Stimulated activated memory B cell treated with anti-CD40 and anti-IgM and Interleukin-4, amounts not matched to agents 10 μg/mL and 1 μg/mL and 100 μg/mL, for 72 hours (primary cell): ENCODE measurements around the gene SEMA3D.
A peak's percentile ranks its signal among the peaks of the same experiment; 100 is the strongest.

Source experiments
- ATAC-seq: fragments of 150-1000 bp; cut with Tn5 transposase; 2 replicates; pipeline ENCODE4 v1.10.0; 2021
- H3K27ac Mint-ChIP-seq: one replicate; pipeline ENCODE4 v1.8.0; 2022; ENCODE audit warnings: mild to moderate bottlenecking, mixed read lengths
- H3K27me3 Mint-ChIP-seq: one replicate; pipeline ENCODE4 v1.8.0; 2022; ENCODE audit warnings: mixed read lengths
- H3K36me3 Mint-ChIP-seq: one replicate; pipeline ENCODE4 v1.8.0; 2022; ENCODE audit warnings: mixed read lengths
- H3K4me1 Mint-ChIP-seq: one replicate; pipeline ENCODE4 v1.8.0; 2022; ENCODE audit warnings: mixed read lengths
- H3K4me3 Mint-ChIP-seq: one replicate; pipeline ENCODE4 v1.8.0; 2022; ENCODE audit warnings: mild to moderate bottlenecking, moderate library complexity, mixed read lengths
- H3K9me3 Mint-ChIP-seq: one replicate; pipeline ENCODE4 v1.8.0; 2022; ENCODE audit warnings: mixed read lengths

The SEMA3D gene

GRCh38 chr7:85186521-85187241 lies at the start of gene SEMA3D:
SEMA3D (minus strand) TSS chr7:85187056; CDS start chr7:85121891, 65,165 bp downstream.
- H3K27ac Mint-ChIP-seq = peak within 1 kb of the TSS; percentile 82
- peak within 1 kb of the TSS; percentile 83 for H3K4me3 Mint-ChIP-seq
- peaks cover 27% of the 10 kb centered on the region for H3K27me3 Mint-ChIP-seq
- peak; percentile 92 for ATAC-seq
- H3K9me3 Mint-ChIP-seq = no peaks in the 10 kb centered on the region
- H3K4me1 Mint-ChIP-seq = peaks cover 31% of the 10 kb centered on the region
- H3K36me3 Mint-ChIP-seq = no peaks in the 10 kb centered on the region

GRCh38 chr7:85234730-85235129 lies 47.9 kb upstream of the SEMA3D start:
- Mint-ChIP-seq H3K4me1 (peaks cover 14% of the 10 kb centered on the region), H3K36me3 (peaks cover 5% of the 10 kb centered on the region)

GRCh38 chr7:85232068-85232467 lies 45.2 kb upstream of the SEMA3D start:
- no peak for ATAC-seq
- H3K27me3 Mint-ChIP-seq = no peaks in the 10 kb centered on the region
- peaks cover 18% of the 10 kb centered on the region for H3K4me1 Mint-ChIP-seq
- no peak overlapping the region for H3K27ac Mint-ChIP-seq
- H3K9me3 Mint-ChIP-seq = peaks cover 9% of the 10 kb centered on the region
- H3K4me3 Mint-ChIP-seq = no peak overlapping the region
- H3K36me3 Mint-ChIP-seq = peaks cover 5% of the 10 kb centered on the region

More at GRCh38 chr7:85234730-85235129, 47.9 kb upstream of the SEMA3D start:
- H3K9me3 Mint-ChIP-seq = peaks cover 11% of the 10 kb centered on the region
- H3K27me3 Mint-ChIP-seq = no peaks in the 10 kb centered on the region
- no peak overlapping the region for H3K27ac Mint-ChIP-seq
- no peak overlapping the region for H3K4me3 Mint-ChIP-seq
- ATAC-seq = no peak

GRCh38 chr7:85230623-85231022 lies 43.8 kb upstream of the SEMA3D start:
- peaks cover 18% of the 10 kb centered on the region for H3K4me1 Mint-ChIP-seq
- ATAC-seq = no peak
- H3K9me3 Mint-ChIP-seq = peaks cover 9% of the 10 kb centered on the region
- H3K27ac Mint-ChIP-seq = peak overlapping the region; percentile 2
- H3K36me3 Mint-ChIP-seq = peaks cover 5% of the 10 kb centered on the region
- no peaks in the 10 kb centered on the region for H3K27me3 Mint-ChIP-seq
- H3K4me3 Mint-ChIP-seq = peak overlapping the region; percentile 13

- Mint-ChIP-seq H3K36me3 (peaks cover 5% of the 10 kb centered on the region), H3K4me3 (no peak overlapping the region), H3K9me3 (peaks cover 9% of the 10 kb centered on the region), H3K4me1 (peaks cover 18% of the 10 kb centered on the region), H3K27ac (no peak overlapping the region), H3K27me3 (no peaks in the 10 kb centered on the region)
- ATAC-seq = no peak
Measured at GRCh38 chr7:85229544-85229943, 42.7 kb upstream of the SEMA3D start.

GRCh38 chr7:85226361-85227085 lies 39.7 kb upstream of the SEMA3D start:
- Mint-ChIP-seq H3K9me3 (peaks cover 6% of the 10 kb centered on the region), H3K27ac (no peak overlapping the region), H3K27me3 (no peaks in the 10 kb centered on the region), H3K36me3 (no peaks in the 10 kb centered on the region), H3K4me3 (no peak overlapping the region), H3K4me1 (peaks cover 18% of the 10 kb centered on the region)
- no peak for ATAC-seq

- H3K4me3 Mint-ChIP-seq = no peak overlapping the region
- H3K4me1 Mint-ChIP-seq = no peaks in the 10 kb centered on the region
- no peaks in the 10 kb centered on the region for H3K27me3 Mint-ChIP-seq
- no peaks in the 10 kb centered on the region for H3K9me3 Mint-ChIP-seq
- no peaks in the 10 kb centered on the region for H3K36me3 Mint-ChIP-seq
- H3K27ac Mint-ChIP-seq = no peak overlapping the region
- no peak for ATAC-seq
Measured at GRCh38 chr7:85224171-85224570, 37.3 kb upstream of the SEMA3D start.

- no peak overlapping the region for H3K4me3 Mint-ChIP-seq
Measured at GRCh38 chr7:85222522-85222921, 35.7 kb upstream of the SEMA3D start.

GRCh38 chr7:85221796-85222195 lies 34.9 kb upstream of the SEMA3D start:
- no peaks in the 10 kb centered on the region for H3K9me3 Mint-ChIP-seq
- H3K36me3 Mint-ChIP-seq = no peaks in the 10 kb centered on the region

More at GRCh38 chr7:85222522-85222921, 35.7 kb upstream of the SEMA3D start:
- H3K9me3 Mint-ChIP-seq = no peaks in the 10 kb centered on the region
- no peak for ATAC-seq
- H3K36me3 Mint-ChIP-seq = no peaks in the 10 kb centered on the region
- H3K27me3 Mint-ChIP-seq = no peaks in the 10 kb centered on the region
- H3K4me1 Mint-ChIP-seq = no peaks in the 10 kb centered on the region
- no peak overlapping the region for H3K27ac Mint-ChIP-seq

GRCh38 chr7:85220651-85221050 lies 33.8 kb upstream of the SEMA3D start:
- H3K4me3 Mint-ChIP-seq = no peak overlapping the region
- H3K9me3 Mint-ChIP-seq = no peaks in the 10 kb centered on the region
- H3K4me1 Mint-ChIP-seq = no peaks in the 10 kb centered on the region
- H3K36me3 Mint-ChIP-seq = no peaks in the 10 kb centered on the region
- no peak for ATAC-seq
- no peaks in the 10 kb centered on the region for H3K27me3 Mint-ChIP-seq
- no peak overlapping the region for H3K27ac Mint-ChIP-seq

More at GRCh38 chr7:85221796-85222195, 34.9 kb upstream of the SEMA3D start:
- Mint-ChIP-seq H3K4me1 (no peaks in the 10 kb centered on the region), H3K4me3 (no peak overlapping the region), H3K27me3 (no peaks in the 10 kb centered on the region), H3K27ac (no peak overlapping the region)
- no peak for ATAC-seq

- Mint-ChIP-seq H3K36me3 (no peaks in the 10 kb centered on the region), H3K4me3 (no peak overlapping the region), H3K4me1 (no peaks in the 10 kb centered on the region), H3K27me3 (no peaks in the 10 kb centered on the region), H3K27ac (no peak overlapping the region), H3K9me3 (no peaks in the 10 kb centered on the region)
- no peak for ATAC-seq
Measured at GRCh38 chr7:85220023-85220422, 33.2 kb upstream of the SEMA3D start.

- H3K4me1 Mint-ChIP-seq = no peaks in the 10 kb centered on the region
- no peak for ATAC-seq
- no peaks in the 10 kb centered on the region for H3K36me3 Mint-ChIP-seq
- no peak overlapping the region for H3K4me3 Mint-ChIP-seq
- no peaks in the 10 kb centered on the region for H3K9me3 Mint-ChIP-seq
- no peaks in the 10 kb centered on the region for H3K27me3 Mint-ChIP-seq
- H3K27ac Mint-ChIP-seq = no peak overlapping the region
Measured at GRCh38 chr7:85217085-85217484, 30.2 kb upstream of the SEMA3D start.

GRCh38 chr7:85215098-85215497 lies 28.2 kb upstream of the SEMA3D start:
- Mint-ChIP-seq H3K4me3 (no peak overlapping the region), H3K27me3 (no peaks in the 10 kb centered on the region), H3K4me1 (no peaks in the 10 kb centered on the region), H3K9me3 (no peaks in the 10 kb centered on the region), H3K36me3 (no peaks in the 10 kb centered on the region), H3K27ac (no peak overlapping the region)
- no peak for ATAC-seq

GRCh38 chr7:85213500-85213899 lies 26.6 kb upstream of the SEMA3D start:
- H3K4me3 Mint-ChIP-seq = no peak overlapping the region
- H3K4me1 Mint-ChIP-seq = no peaks in the 10 kb centered on the region
- no peaks in the 10 kb centered on the region for H3K36me3 Mint-ChIP-seq
- no peak for ATAC-seq
- no peaks in the 10 kb centered on the region for H3K9me3 Mint-ChIP-seq
- no peaks in the 10 kb centered on the region for H3K27me3 Mint-ChIP-seq
- no peak overlapping the region for H3K27ac Mint-ChIP-seq

- Mint-ChIP-seq H3K27ac (no peak overlapping the region), H3K4me3 (no peak overlapping the region), H3K27me3 (no peaks in the 10 kb centered on the region), H3K9me3 (peaks cover 8% of the 10 kb centered on the region), H3K4me1 (no peaks in the 10 kb centered on the region), H3K36me3 (no peaks in the 10 kb centered on the region)
- no peak for ATAC-seq
Measured at GRCh38 chr7:85205754-85206153, 18.9 kb upstream of the SEMA3D start.

- no peaks in the 10 kb centered on the region for H3K36me3 Mint-ChIP-seq
- no peak overlapping the region for H3K4me3 Mint-ChIP-seq
- H3K9me3 Mint-ChIP-seq = peaks cover 13% of the 10 kb centered on the region
- H3K27me3 Mint-ChIP-seq = peaks cover 9% of the 10 kb centered on the region
- no peak for ATAC-seq
- H3K4me1 Mint-ChIP-seq = no peaks in the 10 kb centered on the region
- H3K27ac Mint-ChIP-seq = no peak overlapping the region
Measured at GRCh38 chr7:85204496-85204895, 17.6 kb upstream of the SEMA3D start.
